Mucosa of stomach (tissue), 1 donor: ENCODE results near the gene MYLK3.

Experiments
- H3K27me3 ChIP-seq: one replicate; pipeline ENCODE4 v1.7.0; 2013; ENCODE audit warnings: mild to moderate bottlenecking, low read length; ENCODE audit not compliant: control insufficient read depth, insufficient read depth
- H3K36me3 ChIP-seq: one replicate; pipeline ENCODE4 v1.7.0; 2013; ENCODE audit warnings: low read length; ENCODE audit not compliant: control insufficient read depth, insufficient read depth
- H3K4me1 ChIP-seq: one replicate; pipeline ENCODE4 v1.7.0; 2013; ENCODE audit warnings: mild to moderate bottlenecking, low read length; ENCODE audit not compliant: control insufficient read depth, insufficient read depth
- H3K4me3 ChIP-seq: one replicate; pipeline ENCODE4 v1.7.0; 2013; ENCODE audit warnings: low read length
- H3K9ac ChIP-seq: one replicate; pipeline ENCODE4 v1.7.0; 2013; ENCODE audit warnings: mild to moderate bottlenecking, low read length, moderate library complexity
- H3K9me3 ChIP-seq: one replicate; pipeline ENCODE4 v1.7.0; 2013; ENCODE audit warnings: mild to moderate bottlenecking, low read length, moderate library complexity; ENCODE audit not compliant: control insufficient read depth
- donor health status: Pancreatic carcinoma.

Gene MYLK3

DNA sequence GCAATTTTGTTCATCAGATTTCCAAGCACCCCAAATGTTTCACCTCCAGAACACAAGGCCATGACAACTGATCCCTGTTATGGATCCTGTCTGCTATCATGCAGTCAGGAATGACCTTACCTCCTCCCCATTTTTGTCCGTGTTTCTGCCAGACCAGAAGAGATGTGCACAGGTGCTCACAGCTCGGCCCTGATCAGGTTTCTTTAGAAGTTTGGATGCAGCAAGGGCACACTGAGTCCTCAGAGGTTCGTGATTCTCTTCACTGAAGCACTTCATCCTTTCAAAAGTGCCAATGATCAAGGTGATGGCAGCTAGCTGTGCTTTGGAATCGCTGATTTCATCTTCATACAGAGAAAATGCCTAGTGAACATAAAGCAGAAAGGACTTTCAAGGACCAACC lies 86.0 kb downstream of the MYLK3 start:
- H3K9ac ChIP-seq: no peak overlapping the region
- H3K27me3 ChIP-seq: no peaks in the 10 kb centered on the region
- H3K4me3 ChIP-seq: no peak overlapping the region
- H3K9me3 ChIP-seq: no peaks in the 10 kb centered on the region
- H3K36me3 ChIP-seq: peaks cover 11% of the 10 kb centered on the region
- H3K4me1 ChIP-seq: no peaks in the 10 kb centered on the region

DNA sequence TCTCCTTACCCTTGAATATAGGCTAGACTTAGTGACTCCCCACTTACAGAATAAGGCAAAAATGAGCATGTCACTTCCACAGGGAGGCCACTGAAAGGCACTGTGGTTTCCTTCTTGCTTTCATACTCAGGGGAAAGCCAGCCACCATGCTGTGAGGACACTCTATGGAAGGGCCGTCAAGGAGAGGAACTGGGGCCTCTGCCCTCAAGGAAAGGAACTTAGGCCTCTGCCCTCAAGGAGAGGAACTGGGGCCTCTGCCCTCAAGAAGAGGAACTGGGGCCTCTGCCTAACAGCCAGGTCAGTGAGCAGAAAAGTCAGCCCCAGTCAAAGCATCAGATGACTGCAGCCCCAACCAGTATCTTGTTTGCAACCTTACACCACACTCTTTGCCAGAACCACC lies 89.2 kb downstream of the MYLK3 start:
- Histone ChIP-seq H3K9ac (no peak overlapping the region), H3K36me3 (peaks cover 11% of the 10 kb centered on the region), H3K27me3 (no peaks in the 10 kb centered on the region), H3K9me3 (no peaks in the 10 kb centered on the region), H3K4me3 (no peak overlapping the region), H3K4me1 (no peaks in the 10 kb centered on the region)
